Cerebellar cortex (tissue), 1 donor: ENCODE data around the gene SYNPO.

ENCODE experiments used
- DNase-seq: peaks from one replicate; pipeline ENCODE4 v3.0.0-alpha.2; 2015; ENCODE audit warnings: low spot score

Gene SYNPO

GRCh38 chr5:150642567-150642927 is 2.1 kb downstream of the SYNPO start:
- no peak for DNase-seq

- DNase-seq = no peak
Observed at GRCh38 chr5:150642991-150643710, 2.7 kb downstream of the SYNPO start.

- no peak for DNase-seq
Observed at GRCh38 chr5:150644058-150644457, 3.6 kb downstream of the SYNPO start.

DNA sequence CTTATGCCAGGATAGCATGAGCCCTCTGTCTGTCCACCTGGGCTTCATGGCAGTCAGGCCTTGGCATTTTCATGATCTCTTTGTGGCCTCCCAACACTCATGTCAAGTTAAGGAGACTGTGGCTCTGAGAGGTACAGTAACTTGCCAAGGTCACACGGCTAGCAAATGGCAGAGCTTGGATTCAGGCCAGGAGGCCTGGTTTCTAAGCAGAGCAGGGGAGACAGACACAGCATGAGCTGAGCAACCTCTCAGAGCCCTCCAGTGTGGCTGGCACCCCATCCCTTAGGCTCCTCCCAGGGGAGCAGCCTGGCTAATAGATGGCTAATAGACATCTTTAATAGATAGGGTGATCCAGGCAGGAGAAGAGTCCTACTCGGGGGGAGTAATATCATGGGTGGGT is 4.1 kb downstream of the SYNPO start:
- DNase-seq = no peak

DNA sequence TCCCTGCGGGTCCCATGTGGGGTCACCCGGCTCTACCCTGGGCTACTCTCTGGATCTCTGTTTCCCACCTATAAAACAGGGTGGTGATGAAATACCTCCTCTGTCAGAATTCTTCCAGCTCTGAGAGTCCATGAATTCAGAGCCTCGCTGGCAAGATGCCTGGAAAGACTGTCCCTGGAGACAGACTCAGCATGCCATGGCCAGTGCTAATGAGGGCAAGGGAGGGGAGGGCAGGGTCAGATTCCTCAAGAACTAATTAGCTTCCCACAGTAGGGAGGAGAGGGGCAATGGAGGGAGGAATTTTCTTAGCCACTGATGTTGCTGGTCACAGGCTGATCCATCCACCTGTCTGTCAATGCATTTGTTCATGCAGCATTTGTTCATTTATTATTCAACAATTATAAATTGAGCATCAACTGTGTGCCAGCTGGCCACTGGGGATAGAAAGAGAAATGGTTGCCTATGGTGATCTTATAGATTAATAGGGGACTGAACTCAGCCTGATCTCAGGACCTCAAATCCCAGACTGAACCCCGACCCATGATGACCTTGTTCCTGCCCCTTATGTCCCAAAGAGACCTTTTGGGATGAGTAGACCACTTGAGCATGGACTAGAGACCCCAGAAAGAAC is 4.7 kb downstream of the SYNPO start:
- no peak for DNase-seq

GRCh38 chr5:150647275-150648251 is 7.1 kb downstream of the SYNPO start:
- DNase-seq = peak; percentile 48

- no peak for DNase-seq
Observed at GRCh38 chr5:150648294-150649107, 8.0 kb downstream of the SYNPO start.

DNA sequence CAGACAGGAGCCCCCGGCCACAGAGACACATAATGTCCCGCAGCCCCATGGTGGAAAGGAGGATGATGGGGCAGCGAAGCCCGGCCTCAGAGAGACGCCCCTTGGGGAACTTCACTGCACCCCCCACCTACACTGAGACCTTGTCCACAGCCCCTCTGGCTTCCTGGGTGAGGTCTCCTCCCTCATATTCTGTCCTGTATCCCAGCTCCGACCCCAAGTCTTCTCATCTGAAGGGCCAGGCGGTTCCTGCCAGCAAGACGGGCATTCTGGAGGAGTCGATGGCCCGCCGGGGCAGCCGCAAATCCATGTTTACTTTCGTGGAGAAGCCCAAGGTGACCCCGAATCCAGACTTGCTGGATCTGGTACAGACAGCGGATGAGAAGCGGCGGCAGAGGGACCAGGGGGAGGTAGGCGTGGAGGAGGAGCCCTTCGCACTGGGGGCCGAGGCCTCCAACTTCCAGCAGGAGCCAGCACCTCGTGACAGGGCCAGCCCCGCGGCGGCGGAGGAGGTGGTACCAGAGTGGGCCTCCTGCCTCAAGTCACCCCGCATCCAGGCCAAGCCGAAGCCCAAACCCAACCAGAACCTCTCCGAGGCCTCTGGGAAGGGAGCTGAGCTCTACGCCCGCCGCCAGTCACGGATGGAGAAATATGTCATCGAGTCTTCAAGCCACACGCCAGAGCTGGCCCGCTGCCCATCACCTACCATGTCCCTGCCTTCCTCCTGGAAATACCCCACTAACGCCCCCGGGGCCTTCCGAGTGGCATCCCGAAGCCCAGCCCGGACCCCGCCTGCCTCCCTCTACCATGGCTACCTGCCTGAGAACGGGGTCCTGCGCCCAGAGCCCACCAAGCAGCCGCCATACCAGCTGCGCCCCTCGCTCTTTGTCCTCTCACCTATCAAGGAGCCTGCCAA is 8.9 kb downstream of the SYNPO start:
- DNase-seq = no peak

GRCh38 chr5:150650021-150651006 is 9.9 kb downstream of the SYNPO start:
- DNase-seq = no peak

GRCh38 chr5:150651382-150651781 is 10.9 kb downstream of the SYNPO start:
- DNase-seq = no peak

DNA sequence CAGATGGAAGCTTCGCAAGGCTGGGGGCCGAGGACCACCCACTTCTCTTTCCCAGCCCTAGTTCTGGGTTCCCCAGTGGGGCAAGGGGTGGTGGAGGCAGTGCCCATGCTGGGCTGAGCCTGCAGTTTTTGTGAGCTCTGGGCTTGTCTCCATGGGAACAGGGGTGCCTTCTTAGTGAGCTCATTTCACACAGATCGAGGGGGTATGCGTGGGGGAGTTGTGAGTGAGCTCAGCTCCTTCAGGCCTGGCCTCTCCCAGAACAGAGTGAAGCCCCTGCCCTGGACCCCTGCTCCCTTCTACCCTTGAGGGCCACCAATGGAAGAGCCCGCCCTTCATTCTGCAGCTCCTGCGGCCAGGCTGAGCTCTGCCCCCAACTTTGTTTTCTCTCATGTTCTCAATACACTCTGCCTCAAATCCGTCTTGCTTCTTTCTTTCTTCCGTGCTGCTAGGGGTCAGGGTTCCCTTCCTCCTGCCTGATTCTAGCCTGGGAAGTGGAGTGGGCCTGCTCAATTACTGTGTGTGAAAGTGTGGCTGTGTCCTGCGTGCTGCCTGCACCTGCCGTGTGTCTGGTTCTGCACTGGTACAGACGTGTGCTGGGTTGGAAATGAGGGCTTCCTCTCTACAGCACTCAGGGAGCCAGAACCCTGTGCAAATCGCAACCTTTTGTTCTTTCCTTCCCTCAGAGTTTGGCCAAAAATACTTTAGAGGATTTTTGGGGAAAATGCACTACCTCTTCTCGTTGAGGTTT is 11.6 kb downstream of the SYNPO start:
- no peak for DNase-seq

DNA sequence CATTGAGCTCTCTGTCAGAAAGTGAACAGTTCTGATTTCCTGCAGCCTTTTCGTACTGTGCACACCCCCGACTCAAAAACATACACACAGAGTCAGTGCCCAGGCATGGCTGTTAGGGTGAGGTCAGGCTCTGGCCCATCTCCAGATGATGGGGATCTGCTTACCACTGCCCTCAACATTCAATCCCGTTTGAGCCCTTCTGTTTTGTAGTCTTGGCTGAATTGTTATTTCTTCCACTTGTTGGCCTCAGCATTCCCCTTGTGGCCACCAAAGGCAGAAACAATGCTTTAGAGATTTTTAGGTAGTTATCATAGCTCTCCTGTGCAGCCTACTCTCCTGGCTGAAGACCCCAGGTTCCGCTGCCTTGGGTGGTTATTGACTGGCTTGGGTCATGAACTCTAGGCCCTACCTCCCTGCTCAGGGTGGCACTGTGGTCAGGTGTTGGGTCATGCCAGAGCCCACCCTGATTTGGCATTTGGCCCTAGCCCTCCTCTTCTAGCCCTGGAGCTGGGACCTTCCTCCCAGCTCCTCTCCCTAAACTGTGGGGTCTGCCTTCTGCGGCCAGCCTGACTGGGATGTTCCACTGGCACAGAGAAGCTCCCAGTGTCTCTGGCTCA is 12.8 kb downstream of the SYNPO start:
- DNase-seq = no peak

DNA sequence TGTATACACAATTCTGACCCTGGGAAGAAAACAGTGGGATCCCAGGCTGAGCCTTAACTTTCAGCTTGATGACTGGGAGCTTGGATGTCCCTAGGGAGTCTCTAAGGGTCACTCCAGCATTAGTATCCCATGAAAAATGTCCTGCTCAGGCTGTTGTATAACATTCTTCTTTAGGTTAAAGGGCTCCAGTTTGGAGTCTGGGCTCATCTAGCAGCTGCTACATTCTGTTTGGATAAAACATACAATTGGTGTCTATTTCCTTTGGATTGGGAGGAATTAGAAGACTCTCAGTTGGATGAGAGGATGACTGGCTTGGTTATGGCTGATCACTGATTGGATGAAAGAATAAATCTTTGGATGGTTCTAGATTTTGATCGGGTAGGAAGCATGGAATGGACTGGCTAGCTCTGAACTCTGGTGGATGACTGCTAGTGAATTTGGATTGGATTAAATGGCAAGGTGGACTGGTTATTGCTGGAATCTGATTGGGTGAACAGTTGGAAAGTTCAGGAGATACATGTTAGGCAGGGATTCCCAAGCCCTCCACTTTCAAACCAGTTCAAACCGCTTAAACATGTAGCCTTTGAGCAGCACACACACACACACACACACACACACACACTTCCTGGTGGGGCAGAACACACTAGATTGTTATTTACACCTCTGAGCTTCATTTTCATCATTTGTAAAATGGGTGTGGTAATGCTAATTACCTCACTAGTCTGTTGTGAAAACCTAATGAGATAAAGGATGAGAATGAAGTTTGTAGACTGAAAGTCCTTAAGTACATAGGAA is 13.5 kb downstream of the SYNPO start:
- DNase-seq = no peak

- no peak for DNase-seq
Observed at GRCh38 chr5:150655221-150655620, 14.8 kb downstream of the SYNPO start.

GRCh38 chr5:150656191-150657132 is 16.0 kb downstream of the SYNPO start:
- no peak for DNase-seq

GRCh38 chr5:150658121-150658520 is 17.7 kb downstream of the SYNPO start:
- no peak for DNase-seq
